GM12878 (cell line): ENCODE measurements around the gene ORC4. TPM values are rescaled to one million over a fixed set of nuclear protein-coding genes. Genes with fewer than 3 reads are reported as not detected.

Source experiments
- ASH2L ChIP-seq: fragments of 300-600, 200-600 bp; sonication (generic); IDR thresholded peaks from 2 replicates; pipeline ENCODE4 v1.6.1; 2017; ENCODE audit warnings: low read depth, mild to moderate bottlenecking, borderline replicate concordance
- ATF2 ChIP-seq: IDR thresholded peaks from 2 replicates; pipeline ENCODE4 v1.6.1; 2012; ENCODE audit warnings: low read length, inconsistent platforms
- BCL3 ChIP-seq: IDR thresholded peaks from 2 replicates; pipeline ENCODE4 v1.6.1; 2011; ENCODE audit warnings: borderline replicate concordance, low read depth, mild to moderate bottlenecking, moderate library complexity, low read length; ENCODE audit not compliant: insufficient read depth, poor library complexity, severe bottlenecking
- BRCA1 ChIP-seq: IDR thresholded peaks from 2 replicates; pipeline ENCODE4 v1.6.1; 2011; ENCODE audit warnings: low read depth, low read length, improper control_type of control experiment
- CBFB ChIP-seq: IDR thresholded peaks from 2 replicates; pipeline ENCODE4 v1.6.1; 2016; ENCODE audit warnings: antibody characterized with exemption, low read depth
- ESRRA ChIP-seq: IDR thresholded peaks from 2 replicates; pipeline ENCODE4 v1.6.1; 2012; ENCODE audit warnings: mild to moderate bottlenecking, low read length, improper control_type of control experiment
- EZH2 ChIP-seq: IDR thresholded peaks from 2 replicates; pipeline ENCODE4 v1.6.1; 2012; ENCODE audit warnings: low read depth, mild to moderate bottlenecking, control low read depth, inconsistent platforms, low read length, borderline replicate concordance; ENCODE audit not compliant: control insufficient read depth
- FOXM1 ChIP-seq: IDR thresholded peaks from 2 replicates; pipeline ENCODE4 v1.6.1; 2012; ENCODE audit warnings: low read depth, mild to moderate bottlenecking, inconsistent platforms, low read length, moderate library complexity
- IKZF2 ChIP-seq, 2 experiments: fragments of 450-650 bp; IDR thresholded peaks; 2 replicates each; pipeline ENCODE4 v1.6.1; 2017; ENCODE audit warnings: mild to moderate bottlenecking in 2 of 2, moderate library complexity in 2 of 2
- JUND ChIP-seq: IDR thresholded peaks from 2 replicates; pipeline ENCODE4 v1.6.1; 2012; ENCODE audit warnings: low read depth, mild to moderate bottlenecking, low read length, improper control_type of control experiment, moderate library complexity
- KAT2A ChIP-seq: conservative IDR thresholded peaks from 2 replicates; pipeline ENCODE4 v1.6.1; 2011; ENCODE audit warnings: low read depth, low read length; ENCODE audit not compliant: control insufficient read depth
- MEF2A ChIP-seq: IDR thresholded peaks from 2 replicates; pipeline ENCODE4 v1.6.1; 2011; ENCODE audit warnings: low read depth, mild to moderate bottlenecking, low read length, moderate library complexity; ENCODE audit not compliant: insufficient read depth
- NBN ChIP-seq: fragments of 450-650 bp; IDR thresholded peaks from 2 replicates; pipeline ENCODE4 v1.6.1; 2016
- NR2C2 ChIP-seq: IDR thresholded peaks from 2 replicates; pipeline ENCODE4 v1.6.1; 2011; ENCODE audit warnings: borderline replicate concordance, low read depth; ENCODE audit not compliant: control insufficient read depth, insufficient read length
- PAX5 ChIP-seq: IDR thresholded peaks from 2 replicates; pipeline ENCODE4 v1.6.1; 2011; ENCODE audit warnings: low read depth, low read length, borderline replicate concordance
- SKIL ChIP-seq: fragments of 450-650 bp; IDR thresholded peaks from 2 replicates; pipeline ENCODE4 v1.6.1; 2017; ENCODE audit warnings: mild to moderate bottlenecking, low read depth, inconsistent platforms; ENCODE audit not compliant: poor library complexity, severe bottlenecking
- SREBF2 ChIP-seq: IDR thresholded peaks from 2 replicates; pipeline ENCODE4 v1.6.1; 2012; ENCODE audit warnings: mild to moderate bottlenecking, low read length
- ZNF384 ChIP-seq: IDR thresholded peaks from 2 replicates; pipeline ENCODE4 v1.6.1; 2012; ENCODE audit warnings: low read depth, mild to moderate bottlenecking, low read length, improper control_type of control experiment, borderline replicate concordance
- ZNF622 ChIP-seq: fragments of 450-650 bp; IDR thresholded peaks from 2 replicates; pipeline ENCODE4 v1.6.1; 2017; ENCODE audit warnings: mild to moderate bottlenecking, inconsistent platforms
- polyA plus RNA-seq, 11 experiments: library from polyadenylated mRNA; depleted of rRNA in 4 of 11; unstranded in 6 of 11; stranded (reverse) in 5 of 11; fragments of >200 nt; fragmentation: Nextera tagmentation in 4 of 11; fragmentation: Illumina TruSeq in 1 of 11; extraction: Ambion mirVana in 4 of 11; extraction: Trizol in 1 of 11; gene quantifications; 1 replicate in 1 of 11; 2 replicates in 10 of 11; pipeline versions ENCODE4 v1.2.1 to v1.2.3, GENCODE V29; 2011 to 2016; ENCODE audit warnings: inconsistent platforms in 2 of 11, missing spikeins in 2 of 11, low read depth in 1 of 11
- total RNA-seq, 4 experiments: library from RNA; depleted of rRNA in 3 of 4; stranded (reverse); fragments of >200 nt in 3 of 4; fragmentation: Illumina TruSeq in 1 of 4; extraction: Trizol in 1 of 4; gene quantifications; 2 replicates each; pipeline versions ENCODE4 v1.2.1 to v1.2.3, GENCODE V29; 2013 to 2021
- TF ChIP-seq, protein P1 (sequence below): IDR thresholded peaks from 2 replicates; pipeline ENCODE4 v1.6.1; 2012; ENCODE audit warnings: mild to moderate bottlenecking, low read depth, low read length

The ORC4 gene
- total and polyA plus RNA-seq, 10 of the 15 experiments (the other 5 are each of a cell fraction or from before 2014, with no cell fraction given): 25.7 to 71.3 (median 52.1) TPM

DNA sequence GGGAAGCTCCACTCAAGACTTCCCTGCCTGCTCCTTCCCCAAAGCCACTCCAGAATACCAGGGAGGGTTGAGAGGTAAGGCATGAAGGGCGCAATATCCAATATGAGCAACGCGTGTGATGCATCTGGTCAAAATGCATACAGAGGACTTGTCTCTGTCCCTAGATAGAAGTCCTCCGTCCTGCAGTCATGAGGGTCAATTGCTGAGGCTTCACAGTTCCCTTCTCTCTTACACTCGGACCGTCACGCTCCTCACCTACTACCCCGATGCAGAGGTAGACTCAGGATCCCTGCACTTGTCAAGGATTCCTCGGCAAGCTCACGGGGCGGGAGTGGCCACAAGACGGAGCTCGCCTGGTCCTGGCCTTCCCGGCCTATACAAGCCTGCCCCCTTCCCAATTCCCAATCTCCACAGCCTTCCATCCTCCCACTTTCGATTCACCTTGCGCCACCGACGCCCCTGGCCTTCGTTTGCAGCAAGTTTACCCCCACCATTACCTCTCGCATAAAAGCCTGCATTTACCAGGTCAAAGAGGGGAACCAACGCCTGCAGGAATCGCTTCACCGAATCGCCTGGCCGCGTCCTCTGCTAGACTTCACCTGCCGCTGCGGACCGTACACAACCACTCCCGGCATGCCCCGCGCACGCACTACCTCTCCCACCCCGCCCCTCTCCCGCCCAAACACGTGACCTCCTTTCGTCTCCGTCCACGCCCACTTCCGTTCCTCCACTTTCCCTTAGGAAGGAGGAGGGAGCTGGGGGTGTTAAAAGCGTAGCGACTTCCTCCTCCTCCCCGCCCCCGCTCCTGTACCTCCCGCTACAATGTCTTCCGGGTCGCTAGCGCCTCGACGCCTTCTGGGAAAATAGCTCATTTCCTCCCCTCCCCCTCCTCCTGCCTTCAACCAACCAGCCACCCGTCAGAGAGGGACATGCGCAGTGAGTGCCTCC is at the start of gene ORC4 (continued):
- TF ChIP-seq ASH2L (peak; percentile 83; the same call in 1 of the 2 replicates), ZNF622 (no peak), ZNF384 (no peak), MEF2A (no peak), KAT2A (no peak), SKIL (no peak), EZH2 (no peak), ATF2 (no peak), JUND (no peak; the same call in 1 of the 2 replicates), CBFB (0 out of 2 replicates have a peak, but pooled peaks have one; percentile 42), SREBF2 (no peak), FOXM1 (0 out of 2 replicates have a peak, but pooled peaks have one; percentile 45), PAX5 (peak; percentile 38; the same call in 1 of the 2 replicates), IKZF2 (IDR thresholded peaks at IDR 0.05) (peak; percentile 88 to 94), BRCA1 (no peak), NBN (peak; percentile 90; the same call in 1 of the 2 replicates), ESRRA (peak; percentile 53; the same call in 1 of the 2 replicates), BCL3 (no peak), NR2C2 (no peak)
- TF ChIP-seq, protein P1, sequence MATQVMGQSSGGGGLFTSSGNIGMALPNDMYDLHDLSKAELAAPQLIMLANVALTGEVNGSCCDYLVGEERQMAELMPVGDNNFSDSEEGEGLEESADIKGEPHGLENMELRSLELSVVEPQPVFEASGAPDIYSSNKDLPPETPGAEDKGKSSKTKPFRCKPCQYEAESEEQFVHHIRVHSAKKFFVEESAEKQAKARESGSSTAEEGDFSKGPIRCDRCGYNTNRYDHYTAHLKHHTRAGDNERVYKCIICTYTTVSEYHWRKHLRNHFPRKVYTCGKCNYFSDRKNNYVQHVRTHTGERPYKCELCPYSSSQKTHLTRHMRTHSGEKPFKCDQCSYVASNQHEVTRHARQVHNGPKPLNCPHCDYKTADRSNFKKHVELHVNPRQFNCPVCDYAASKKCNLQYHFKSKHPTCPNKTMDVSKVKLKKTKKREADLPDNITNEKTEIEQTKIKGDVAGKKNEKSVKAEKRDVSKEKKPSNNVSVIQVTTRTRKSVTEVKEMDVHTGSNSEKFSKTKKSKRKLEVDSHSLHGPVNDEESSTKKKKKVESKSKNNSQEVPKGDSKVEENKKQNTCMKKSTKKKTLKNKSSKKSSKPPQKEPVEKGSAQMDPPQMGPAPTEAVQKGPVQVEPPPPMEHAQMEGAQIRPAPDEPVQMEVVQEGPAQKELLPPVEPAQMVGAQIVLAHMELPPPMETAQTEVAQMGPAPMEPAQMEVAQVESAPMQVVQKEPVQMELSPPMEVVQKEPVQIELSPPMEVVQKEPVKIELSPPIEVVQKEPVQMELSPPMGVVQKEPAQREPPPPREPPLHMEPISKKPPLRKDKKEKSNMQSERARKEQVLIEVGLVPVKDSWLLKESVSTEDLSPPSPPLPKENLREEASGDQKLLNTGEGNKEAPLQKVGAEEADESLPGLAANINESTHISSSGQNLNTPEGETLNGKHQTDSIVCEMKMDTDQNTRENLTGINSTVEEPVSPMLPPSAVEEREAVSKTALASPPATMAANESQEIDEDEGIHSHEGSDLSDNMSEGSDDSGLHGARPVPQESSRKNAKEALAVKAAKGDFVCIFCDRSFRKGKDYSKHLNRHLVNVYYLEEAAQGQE: no peak
